GM12892 (cell line): ENCODE data around the gene FKBP11.

Experiments
- DNase-seq: peaks from one replicate; pipeline ENCODE4 v3.0.0; 2011; ENCODE audit not compliant: insufficient read length
- FAIRE-seq: peaks from 2 replicates; lab custom pipeline; 2011; peaks lifted over from hg19 to GRCh38; lab: Jason Lieb, UNC
- POLR2A ChIP-seq: IDR thresholded peaks from 2 replicates; pipeline ENCODE4 v1.6.1; 2011; ENCODE audit warnings: low read depth, low read length, control low read depth
- POLR2AphosphoS5 ChIP-seq: IDR thresholded peaks from 2 replicates; pipeline ENCODE4 v1.6.1; 2011; ENCODE audit warnings: low read depth, low read length, control low read depth
- TAF1 ChIP-seq: IDR thresholded peaks from 2 replicates; pipeline ENCODE4 v1.6.1; 2011; ENCODE audit warnings: low read depth, mild to moderate bottlenecking, control low read depth, low read length, borderline replicate concordance

Gene FKBP11

GRCh38 chr12:48966177-48966895 lies 41.0 kb upstream of the FKBP11 start:
- peak; percentile 76 for FAIRE-seq
- TF ChIP-seq POLR2A (no peak), TAF1 (no peak), POLR2AphosphoS5 (no peak)
- DNase-seq, result no peak

DNA sequence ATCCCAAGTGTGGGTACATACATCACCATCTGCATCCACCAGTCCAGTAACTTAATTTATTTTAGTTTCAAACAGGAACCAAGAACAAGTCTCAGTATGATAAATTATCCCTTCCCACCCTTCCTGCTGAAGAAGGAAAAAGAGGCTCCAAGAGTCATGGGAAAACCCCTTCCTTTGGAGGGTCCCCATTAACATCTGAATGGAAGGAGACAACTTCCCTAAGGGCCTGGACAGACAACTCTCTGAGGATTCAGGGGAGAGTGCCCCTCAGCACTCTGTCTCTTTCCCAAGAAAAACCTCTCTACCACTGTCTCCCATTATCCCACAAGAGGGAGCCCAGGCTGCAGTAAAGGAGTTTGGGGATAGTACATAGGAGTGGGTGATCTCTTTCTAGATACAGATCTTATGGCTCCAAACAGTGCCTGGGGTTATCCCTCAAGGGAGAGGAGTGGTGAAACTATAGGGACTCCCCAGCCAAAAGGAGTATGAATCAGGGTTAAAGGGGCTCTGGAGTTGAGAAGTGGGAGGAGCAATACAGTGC lies 40.1 kb upstream of the FKBP11 start:
- FAIRE-seq (no peak), DNase-seq (no peak)
- TF ChIP-seq TAF1, result no peak
- no peak for TF ChIP-seq POLR2A
- no peak for TF ChIP-seq POLR2AphosphoS5

DNA sequence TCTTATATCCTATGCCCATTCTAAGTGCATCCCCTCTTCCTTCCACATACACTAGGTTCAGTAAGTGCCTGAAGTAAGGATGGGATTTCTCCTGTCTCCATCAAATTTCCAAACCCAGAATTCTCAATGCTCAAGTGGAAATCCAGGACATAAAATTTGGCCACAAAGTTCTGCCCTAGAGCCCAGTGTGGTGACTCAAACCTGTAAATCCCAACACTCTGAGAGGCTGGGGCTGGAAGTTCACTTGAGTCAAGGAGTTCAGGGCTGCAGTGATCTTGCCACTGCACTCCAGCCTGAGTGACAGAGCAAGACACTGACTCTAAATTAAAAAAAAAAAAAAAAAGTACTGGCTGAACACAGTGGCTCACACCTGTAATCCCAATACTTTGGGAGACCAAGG lies 36.5 kb upstream of the FKBP11 start:
- TF ChIP-seq POLR2AphosphoS5, result no peak
- TF ChIP-seq POLR2A, result no peak
- TF ChIP-seq TAF1, result no peak
- FAIRE-seq (no peak), DNase-seq (no peak)

GRCh38 chr12:48961331-48961730 lies 36.0 kb upstream of the FKBP11 start:
- FAIRE-seq, result no peak
- TF ChIP-seq POLR2AphosphoS5 (no peak), TAF1 (no peak), POLR2A (no peak)
- DNase-seq, result no peak

DNA sequence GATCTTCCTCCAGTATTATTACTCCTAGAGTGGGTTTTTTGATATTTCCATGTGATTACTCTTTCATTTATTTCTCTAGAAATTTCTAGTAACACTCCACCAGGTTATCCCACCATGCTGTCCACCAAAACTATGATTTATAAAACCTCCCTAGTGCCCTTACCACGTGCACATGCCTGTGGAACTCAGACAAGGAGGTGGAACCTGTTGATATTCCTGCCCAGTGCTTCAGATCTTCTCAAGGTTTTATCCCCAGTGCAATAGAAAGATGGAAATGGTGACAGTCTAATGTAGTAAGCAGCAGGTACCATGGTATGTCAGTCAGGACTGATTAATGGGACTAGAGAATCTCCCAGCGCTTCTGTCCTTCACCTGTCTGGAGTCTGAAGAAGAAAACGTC lies 35.5 kb upstream of the FKBP11 start:
- FAIRE-seq (no peak), DNase-seq (no peak)
- TF ChIP-seq POLR2AphosphoS5 (no peak), TAF1 (no peak), POLR2A (no peak)

- DNase-seq (no peak), FAIRE-seq (no peak)
- no peak for TF ChIP-seq POLR2AphosphoS5
- no peak for TF ChIP-seq TAF1
- no peak for TF ChIP-seq POLR2A
These were observed 32.7 kb upstream of the FKBP11 start for GRCh38 chr12:48958049-48958388.

DNA sequence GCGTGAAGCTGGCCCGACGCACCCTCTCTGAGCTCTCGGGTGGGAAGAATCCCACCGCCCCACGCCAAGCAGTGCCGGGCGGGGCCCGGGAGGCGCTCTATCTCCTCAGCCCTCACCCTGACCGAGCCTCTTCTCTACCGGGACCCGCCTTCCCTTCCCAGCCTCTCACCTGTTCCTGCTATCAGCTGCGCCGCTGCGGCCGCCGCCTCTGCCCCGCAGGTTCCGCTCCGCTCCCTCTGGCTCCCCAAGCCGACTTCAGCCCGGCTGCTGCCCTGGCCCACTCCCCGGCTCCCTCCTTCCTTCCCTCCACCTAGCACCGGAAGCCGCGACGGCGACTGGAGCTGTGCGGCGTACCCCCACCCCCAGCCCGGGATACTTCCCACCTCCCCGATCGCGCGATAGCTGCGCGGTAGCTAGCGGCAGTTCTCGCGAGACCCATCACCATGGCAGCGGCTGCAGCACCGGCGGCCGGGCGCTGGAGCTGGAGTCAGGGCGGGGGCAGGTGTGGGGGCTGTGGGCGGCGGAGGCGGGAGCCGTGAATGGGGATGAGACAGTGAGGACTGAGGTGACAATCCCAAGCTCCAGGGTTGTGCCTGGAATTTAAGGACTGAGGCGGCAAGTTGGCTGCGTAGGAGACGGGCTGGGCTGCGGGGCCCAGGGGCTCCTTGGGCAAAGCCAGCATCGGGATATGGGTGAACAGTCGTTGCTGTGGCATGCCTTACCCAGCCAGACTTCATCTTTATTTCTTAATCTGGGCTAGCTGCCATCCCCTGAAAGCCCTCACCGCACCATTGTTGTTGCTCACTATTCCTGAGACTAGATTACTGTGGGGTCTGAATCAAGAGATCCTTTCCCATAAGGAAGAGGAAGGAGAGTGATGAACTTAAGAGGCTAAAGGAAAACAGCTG lies 32.1 kb upstream of the FKBP11 start, which contains the start of gene ARF3:
ARF3 (minus strand) TSS at position 347 of the 908 bp plus-strand sequence. CDS start 16,392 bp downstream, outside the sequence.
- FAIRE-seq (peak; percentile 93), DNase-seq (peak; percentile 97)
- TF ChIP-seq POLR2AphosphoS5 (peak; percentile 50; the same call in 1 of the 2 replicates), TAF1 (no peak), POLR2A (peak; percentile 77; the same call in 1 of the 2 replicates)

GRCh38 chr12:48956279-48957140 lies 31.2 kb upstream of the FKBP11 start:
- FAIRE-seq, result no peak
- TF ChIP-seq TAF1 (no peak), POLR2A (no peak), POLR2AphosphoS5 (no peak)
- DNase-seq, result no peak

GRCh38 chr12:48954841-48955501 lies 29.7 kb upstream of the FKBP11 start:
- FAIRE-seq, result no peak
- no peak for DNase-seq
- TF ChIP-seq POLR2A (no peak), POLR2AphosphoS5 (no peak), TAF1 (no peak)

GRCh38 chr12:48954061-48954460 lies 28.8 kb upstream of the FKBP11 start:
- no peak for TF ChIP-seq POLR2AphosphoS5
- TF ChIP-seq TAF1, result no peak
- no peak for TF ChIP-seq POLR2A
- FAIRE-seq (no peak), DNase-seq (no peak)

- DNase-seq (no peak), FAIRE-seq (no peak)
- TF ChIP-seq POLR2A (no peak), POLR2AphosphoS5 (no peak), TAF1 (no peak)
These were observed 27.4 kb upstream of the FKBP11 start for GRCh38 chr12:48952691-48953090.
